Measurements from ENCODE around the gene PPA1.
A peak's percentile ranks its signal among the peaks of the same experiment; 100 is the strongest.
"Not testable (repeated sequence)": the region's sequence is repeated elsewhere in the genome, so short reads cannot be mapped to it uniquely, and the experiment has no call there.

PPA1 gene

GRCh38 chr10:70233109-70233938 is at the start of gene PPA1:
TSS of gene PPA1 (minus strand) at chr10:70233429. CDS start at chr10:70233327, 102 bp downstream.
- peak; percentile 98 for DNase-seq (ENCODE audit: low spot score)

- no peak for DNase-seq (ENCODE audit: low spot score)
These were observed 48.4 kb upstream of the PPA1 start for GRCh38 chr10:70281609-70282008.

- DNase-seq (ENCODE audit: low spot score): no peak
These were observed 46.9 kb upstream of the PPA1 start for GRCh38 chr10:70280099-70280498.

- no peak for DNase-seq (ENCODE audit: low spot score)
These were observed 44.3 kb upstream of the PPA1 start for GRCh38 chr10:70277396-70278030.

- peak; percentile 73 for DNase-seq (ENCODE audit: low spot score)
These were observed 41.4 kb upstream of the PPA1 start for GRCh38 chr10:70274643-70275042.

- DNase-seq (ENCODE audit: low spot score): peak; percentile 16
These were observed 39.7 kb upstream of the PPA1 start for GRCh38 chr10:70272925-70273316.

GRCh38 chr10:70271996-70272924 is 39.0 kb upstream of the PPA1 start:
- DNase-seq (ENCODE audit: low spot score): no peak

GRCh38 chr10:70270952-70271351 is 37.7 kb upstream of the PPA1 start:
- DNase-seq (ENCODE audit: low spot score): no peak

GRCh38 chr10:70269741-70270140 is 36.5 kb upstream of the PPA1 start:
- no peak for DNase-seq (ENCODE audit: low spot score)

- DNase-seq (ENCODE audit: low spot score): no peak
These were observed 35.1 kb upstream of the PPA1 start for GRCh38 chr10:70268376-70268775.

GRCh38 chr10:70267161-70267933 is 34.1 kb upstream of the PPA1 start:
- no peak for DNase-seq (ENCODE audit: low spot score)

GRCh38 chr10:70266701-70267100 is 33.5 kb upstream of the PPA1 start:
- DNase-seq (ENCODE audit: low spot score): no peak

- DNase-seq (ENCODE audit: low spot score): no peak
These were observed 32.8 kb upstream of the PPA1 start for GRCh38 chr10:70266056-70266455.

GRCh38 chr10:70265032-70265689 is 31.9 kb upstream of the PPA1 start:
- DNase-seq (ENCODE audit: low spot score): peak; percentile 48

GRCh38 chr10:70260734-70261133 is 27.5 kb upstream of the PPA1 start:
- no peak for DNase-seq (ENCODE audit: low spot score)

GRCh38 chr10:70260259-70260658 is 27.0 kb upstream of the PPA1 start:
- no peak for DNase-seq (ENCODE audit: low spot score)

- DNase-seq (ENCODE audit: low spot score): no peak
These were observed 25.0 kb upstream of the PPA1 start for GRCh38 chr10:70258216-70258615.

GRCh38 chr10:70257816-70258215 is 24.6 kb upstream of the PPA1 start:
- DNase-seq (ENCODE audit: low spot score): not testable (repeated sequence)

- no peak for DNase-seq (ENCODE audit: low spot score)
These were observed 23.2 kb upstream of the PPA1 start for GRCh38 chr10:70256463-70256862.

GRCh38 chr10:70255329-70256299 is 22.4 kb upstream of the PPA1 start:
- peak; percentile 65 for DNase-seq (ENCODE audit: low spot score)

All from globus pallidus (tissue), 1 donor.